GM23338 (cell line): Measurements from ENCODE around the gene FMO2. TPM values are rescaled to one million over a fixed set of nuclear protein-coding genes. Genes with fewer than 3 reads are reported as not detected.

Experiments
- ATAC-seq: fragments of 200-7000 bp; cut with Tn5 transposase; 3 replicates; pipeline ENCODE4 v1.9.1; 2020
- DNase-seq: peaks from one replicate; pipeline ENCODE4 v3.0.0-alpha.2; 2015; ENCODE audit warnings: low spot score
- H2AFZ ChIP-seq: fragments of 200-600 bp; sonication (generic); 2 replicates; pipeline ENCODE4 v1.8.0; 2016; ENCODE audit warnings: antibody characterized with exemption, mild to moderate bottlenecking, moderate library complexity
- H3F3A ChIP-seq: fragments of 200-600 bp; sonication (generic); replicated peaks from 2 replicates; pipeline ENCODE4 v1.8.0; 2017; ENCODE audit warnings: antibody characterized with exemption, mixed run types, low read depth
- H3K27ac ChIP-seq: fragments of 200-600 bp; sonication (generic); 2 replicates; pipeline ENCODE4 v1.6.1; 2016; ENCODE audit warnings: low read depth
- H3K27me3 ChIP-seq: fragments of 200-600 bp; sonication (generic); 2 replicates; pipeline ENCODE4 v1.8.0; 2016; ENCODE audit warnings: mild to moderate bottlenecking, mixed run types, moderate library complexity; ENCODE audit not compliant: insufficient read depth
- H3K36me3 ChIP-seq: fragments of 200-600 bp; sonication (generic); 2 replicates; pipeline ENCODE4 v1.8.0; 2016; ENCODE audit warnings: mild to moderate bottlenecking; ENCODE audit not compliant: insufficient read depth
- H3K4me1 ChIP-seq: fragments of 200-600 bp; sonication (generic); 2 replicates; pipeline ENCODE4 v1.8.0; 2016; ENCODE audit warnings: mild to moderate bottlenecking, moderate library complexity; ENCODE audit not compliant: insufficient read depth
- H3K4me2 ChIP-seq: fragments of 200-600 bp; sonication (generic); 2 replicates; pipeline ENCODE4 v1.7.1; 2017; ENCODE audit warnings: mixed run types
- H3K4me3 ChIP-seq: fragments of 200-600 bp; sonication (generic); 2 replicates; pipeline ENCODE4 v1.6.1; 2016; ENCODE audit warnings: mixed run types
- H3K79me2 ChIP-seq: fragments of 200-600 bp; sonication (generic); replicated peaks from 2 replicates; pipeline ENCODE4 v1.8.0; 2017; ENCODE audit warnings: mild to moderate bottlenecking; ENCODE audit not compliant: insufficient read depth
- H3K9me2 ChIP-seq: fragments of 200-600 bp; sonication (generic); 2 replicates; pipeline ENCODE4 v1.8.0; 2017; ENCODE audit not compliant: insufficient read depth
- H4K20me1 ChIP-seq: fragments of 200-600 bp; sonication (generic); replicated peaks from 2 replicates; pipeline ENCODE4 v1.8.0; 2017; ENCODE audit warnings: mild to moderate bottlenecking; ENCODE audit not compliant: insufficient read depth
- H3K27ac Mint-ChIP-seq: 2 replicates; pipeline ENCODE4 v1.8.0; 2020; ENCODE audit warnings: inconsistent platforms, mild to moderate bottlenecking, moderate library complexity, mixed read lengths
- H3K27me3 Mint-ChIP-seq: 3 replicates; pipeline ENCODE4 v1.8.0; 2022; ENCODE audit warnings: low read depth, mild to moderate bottlenecking, moderate library complexity, mixed read lengths, inconsistent platforms; ENCODE audit not compliant: insufficient read depth, poor library complexity
- H3K36me3 Mint-ChIP-seq: 3 replicates; pipeline ENCODE4 v1.8.0; 2021; ENCODE audit warnings: low read depth, mild to moderate bottlenecking, inconsistent platforms, moderate library complexity, mixed read lengths
- H3K4me1 Mint-ChIP-seq: 3 replicates; pipeline ENCODE4 v1.8.0; 2020; ENCODE audit warnings: mild to moderate bottlenecking, inconsistent platforms, mixed read lengths
- H3K4me3 Mint-ChIP-seq: 3 replicates; pipeline ENCODE4 v1.8.0; 2021; ENCODE audit warnings: moderate library complexity, mild to moderate bottlenecking, inconsistent platforms, mixed read lengths
- H3K9me3 Mint-ChIP-seq: 3 replicates; pipeline ENCODE4 v1.8.0; 2020; ENCODE audit warnings: moderate library complexity, mild to moderate bottlenecking, inconsistent platforms, mixed read lengths
- CREB1 ChIP-seq: fragments of 250-450 bp; sonication (Bioruptor Pico); IDR thresholded peaks from 2 replicates; pipeline ENCODE4 v1.5.0; 2020; ENCODE audit warnings: low read depth, mild to moderate bottlenecking, moderate library complexity
- CTCF ChIP-seq, 2 experiments: fragments of 200-600 bp in 1 of 2; sonication (generic) in 1 of 2; conservative IDR thresholded peaks; 2 replicates each; pipeline versions ENCODE4 v1.5.1 to v1.6.1; 2016 to 2017; ENCODE audit warnings: antibody characterized with exemption in 2 of 2, low read depth in 2 of 2, mild to moderate bottlenecking in 2 of 2, moderate library complexity in 1 of 2
- ETS1 ChIP-seq: IDR thresholded peaks from 2 replicates; pipeline ENCODE4 v1.6.1; 2016; ENCODE audit warnings: antibody characterized with exemption
- EZH2 ChIP-seq: fragments of 200-600 bp; sonication (generic); IDR thresholded peaks from one replicate; pipeline ENCODE4 v1.8.0; 2017; ENCODE audit warnings: antibody characterized with exemption, mild to moderate bottlenecking, low read depth; ENCODE audit not compliant: unreplicated experiment
- EZH2phosphoT487 ChIP-seq: fragments of 200-600 bp; sonication (generic); IDR thresholded peaks from one replicate; pipeline ENCODE4 v1.8.1; 2018; ENCODE audit warnings: antibody characterized with exemption; ENCODE audit not compliant: unreplicated experiment
- JUNB ChIP-seq: IDR thresholded peaks from one replicate; pipeline ENCODE4 v1.6.1; 2016; ENCODE audit warnings: antibody characterized with exemption; ENCODE audit not compliant: unreplicated experiment
- NANOG ChIP-seq: IDR thresholded peaks from 2 replicates; pipeline ENCODE4 v1.6.1; 2016; ENCODE audit warnings: antibody characterized with exemption, borderline replicate concordance
- POLR2AphosphoS5 ChIP-seq: IDR thresholded peaks from 2 replicates; pipeline ENCODE4 v1.6.1; 2016; ENCODE audit warnings: antibody characterized with exemption, low read depth
- REST ChIP-seq: IDR thresholded peaks from one replicate; pipeline ENCODE4 v1.6.1; 2018; ENCODE audit warnings: antibody characterized with exemption; ENCODE audit not compliant: unreplicated experiment
- STAT1 ChIP-seq: IDR thresholded peaks from one replicate; pipeline ENCODE4 v1.6.1; 2016; ENCODE audit warnings: antibody characterized with exemption; ENCODE audit not compliant: unreplicated experiment
- ZNF114 ChIP-seq: fragments of 250-450 bp; sonication (Bioruptor Pico); IDR thresholded peaks from 2 replicates; pipeline ENCODE4 v1.5.0; 2020; ENCODE audit warnings: mild to moderate bottlenecking, moderate library complexity
- ZNF331 ChIP-seq: fragments of 250-450 bp; sonication (Bioruptor Pico); IDR thresholded peaks from 2 replicates; pipeline ENCODE4 v1.5.0; 2020; ENCODE audit warnings: low read depth, mild to moderate bottlenecking, moderate library complexity
- ZNF462 ChIP-seq: fragments of 250-450 bp; sonication (Bioruptor Pico); IDR thresholded peaks from 2 replicates; pipeline ENCODE4 v1.5.0; 2020; ENCODE audit warnings: mild to moderate bottlenecking, moderate library complexity
- polyA plus RNA-seq: library from polyadenylated mRNA; unstranded; fragments of >200 nt; fragmentation: Nextera tagmentation; extraction: Ambion mirVana; gene quantifications from 2 replicates; pipeline ENCODE4 v1.2.1, GENCODE V29; 2016
- total RNA-seq: library from RNA; depleted of rRNA; stranded (reverse); fragments of >200 nt; shearing (Covaris generic); gene quantifications from 2 replicates; pipeline ENCODE4 v1.2.3, GENCODE V29; 2014

FMO2 gene
- total and polyA plus RNA-seq, 2 experiments from 2014 or later, result 0.31 TPM; not detected in 1

GRCh38 chr1:171138980-171139379 lies 46.1 kb upstream of the FMO2 start (continued):
- TF ChIP-seq CREB1 (CRISPR knock-in tag), result no peak
- TF ChIP-seq EZH2phosphoT487, result no peak
- no peak for TF ChIP-seq JUNB

- Mint-ChIP-seq H3K4me3 (no peak overlapping the region), H3K36me3 (no peaks in the 10 kb centered on the region), H3K27ac (no peak overlapping the region), H3K4me1 (peaks cover 26% of the 10 kb centered on the region; the same call in 2 of the 3 replicates), H3K27me3 (peaks cover 2% of the 10 kb centered on the region), H3K9me3 (no peaks in the 10 kb centered on the region)
- Histone ChIP-seq H3K4me1 (peaks cover 21% of the 10 kb centered on the region), H3K36me3 (no peaks in the 10 kb centered on the region), H3K27me3 (no peaks in the 10 kb centered on the region), H4K20me1 (no peaks in the 10 kb centered on the region), H2AFZ (no peak overlapping the region), H3K4me2 (no peak overlapping the region), H3F3A (no peaks in the 10 kb centered on the region), H3K27ac (no peak overlapping the region), H3K9me2 (no peaks in the 10 kb centered on the region), H3K79me2 (no peaks in the 10 kb centered on the region), H3K4me3 (no peak overlapping the region)
- TF ChIP-seq JUNB, result no peak
- TF ChIP-seq ZNF462 (CRISPR knock-in tag), result no peak
- no peak for TF ChIP-seq REST
- no peak for TF ChIP-seq EZH2phosphoT487
- no peak for TF ChIP-seq POLR2AphosphoS5
- TF ChIP-seq STAT1, result no peak
- no peak for TF ChIP-seq NANOG
- no peak for TF ChIP-seq ZNF331
- no peak for TF ChIP-seq EZH2
- no peak for TF ChIP-seq CTCF (conservative IDR thresholded peaks at IDR 0.05; ENCODE audit: low read depth in 2 of 2)
- TF ChIP-seq CREB1 (CRISPR knock-in tag), result no peak
- TF ChIP-seq ZNF114 (CRISPR knock-in tag), result no peak
- no peak for TF ChIP-seq ETS1
- no peak for ATAC-seq
- no peak for DNase-seq
Observed at GRCh38 chr1:171139890-171140289, 45.2 kb upstream of the FMO2 start.
